ENCODE results near the gene ELMO1. TPM values are rescaled to one million over a fixed set of nuclear protein-coding genes. Genes with fewer than 3 reads are reported as not detected.

The ELMO1 gene
- polyA plus RNA-seq, 1 donor (not counting 4 experiments of a cell fraction or from before 2014, with no cell fraction given), result not detected

DNA sequence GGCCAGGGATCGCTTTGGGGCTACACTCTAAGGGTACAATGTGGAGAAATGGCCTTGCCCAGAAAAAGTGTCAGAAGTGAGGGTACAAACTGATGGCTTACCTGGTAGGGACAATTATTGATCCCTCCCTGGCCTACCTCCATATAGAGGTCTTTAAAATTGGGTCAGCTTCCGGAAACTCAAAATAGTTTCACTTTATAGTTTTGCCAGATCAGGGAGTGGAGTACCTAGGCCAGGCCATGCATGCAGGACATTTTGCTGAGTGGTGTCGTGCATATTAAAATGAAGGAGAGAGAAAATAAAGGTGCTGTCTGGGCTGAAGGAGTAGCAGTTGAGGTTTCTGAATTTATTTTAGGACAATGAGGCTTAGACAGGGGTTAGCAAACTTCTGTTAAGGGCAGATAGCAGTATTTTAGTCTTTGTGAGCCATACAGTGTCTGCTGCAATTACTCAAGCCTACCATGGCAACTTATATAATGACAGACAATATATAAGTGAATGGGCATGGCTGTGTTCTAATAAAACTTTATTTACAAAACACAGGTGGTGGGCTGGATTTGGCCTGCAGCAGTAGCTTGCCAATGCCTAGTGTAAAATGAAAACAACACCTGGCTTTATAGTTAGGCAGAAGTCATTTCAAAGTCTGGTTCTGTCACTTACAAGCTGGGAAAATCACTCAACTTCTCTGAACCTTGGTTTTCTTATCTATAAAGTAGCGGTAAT is 547.5 kb downstream of the ELMO1 start:
- Histone ChIP-seq H3K4me3 (ENCODE audit: control insufficient read depth in 2 of 3, extremely low read depth in 1 of 3, insufficient read depth in 2 of 3, low read depth in 1 of 3, low read length in 3 of 3) (no peak overlapping the region), H3K27ac (ENCODE audit: control insufficient read depth, insufficient read depth, low read length) (no peak overlapping the region), H3K4me1 (ENCODE audit: control insufficient read depth, extremely low read depth, insufficient read depth, low read length) (no peaks in the 10 kb centered on the region), H3K36me3 (ENCODE audit: control insufficient read depth in 2 of 2, extremely low read depth in 1 of 2, insufficient read depth in 2 of 2, low read length in 2 of 2) (no peaks in the 10 kb centered on the region), H4K20me1 (ENCODE audit: control insufficient read depth, extremely low read depth, insufficient read depth, low read length) (no peaks in the 10 kb centered on the region), H2AFZ (ENCODE audit: control insufficient read depth, low read length) (no peak overlapping the region), H3K9me3 (ENCODE audit: control insufficient read depth, low read depth, low read length) (no peaks in the 10 kb centered on the region), H3K27me3 (ENCODE audit: control insufficient read depth, extremely low read depth, insufficient read depth, low read length) (no peaks in the 10 kb centered on the region), H3K79me2 (ENCODE audit: control insufficient read depth, insufficient read depth, low read length) (no peaks in the 10 kb centered on the region), H3K4me2 (ENCODE audit: control insufficient read depth, extremely low read depth, insufficient read depth, low read depth, low read length) (no peak overlapping the region), H3K9me1 (ENCODE audit: control insufficient read depth, extremely low read depth, insufficient read depth, low read length) (no peaks in the 10 kb centered on the region), H3K9ac (ENCODE audit: control insufficient read depth, extremely low read depth, insufficient read depth, low read length) (no peak overlapping the region)
- no peak for FAIRE-seq
- TF ChIP-seq, protein P1, sequence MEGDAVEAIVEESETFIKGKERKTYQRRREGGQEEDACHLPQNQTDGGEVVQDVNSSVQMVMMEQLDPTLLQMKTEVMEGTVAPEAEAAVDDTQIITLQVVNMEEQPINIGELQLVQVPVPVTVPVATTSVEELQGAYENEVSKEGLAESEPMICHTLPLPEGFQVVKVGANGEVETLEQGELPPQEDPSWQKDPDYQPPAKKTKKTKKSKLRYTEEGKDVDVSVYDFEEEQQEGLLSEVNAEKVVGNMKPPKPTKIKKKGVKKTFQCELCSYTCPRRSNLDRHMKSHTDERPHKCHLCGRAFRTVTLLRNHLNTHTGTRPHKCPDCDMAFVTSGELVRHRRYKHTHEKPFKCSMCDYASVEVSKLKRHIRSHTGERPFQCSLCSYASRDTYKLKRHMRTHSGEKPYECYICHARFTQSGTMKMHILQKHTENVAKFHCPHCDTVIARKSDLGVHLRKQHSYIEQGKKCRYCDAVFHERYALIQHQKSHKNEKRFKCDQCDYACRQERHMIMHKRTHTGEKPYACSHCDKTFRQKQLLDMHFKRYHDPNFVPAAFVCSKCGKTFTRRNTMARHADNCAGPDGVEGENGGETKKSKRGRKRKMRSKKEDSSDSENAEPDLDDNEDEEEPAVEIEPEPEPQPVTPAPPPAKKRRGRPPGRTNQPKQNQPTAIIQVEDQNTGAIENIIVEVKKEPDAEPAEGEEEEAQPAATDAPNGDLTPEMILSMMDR (optimal IDR thresholded peaks at IDR 0.05 in 1 of 3, IDR thresholded peaks at IDR 0.05 in 1 of 3, conservative IDR thresholded peaks at IDR 0.05 in 1 of 3; ENCODE audit: extremely low read depth in 1 of 3, insufficient read depth in 2 of 3, low read length in 3 of 3), result no peak
- TF ChIP-seq EZH2 (IDR thresholded peaks at IDR 0.05; ENCODE audit: low read length), result no peak
- no peak for DNase-seq (ENCODE audit: low read depth, low spot score)
- dilution Hi-C loops (cut with MboI; ENCODE audit: extremely low pct_ligation_motif_present, low sequenced_read_pairs), result no loop called here

DNA sequence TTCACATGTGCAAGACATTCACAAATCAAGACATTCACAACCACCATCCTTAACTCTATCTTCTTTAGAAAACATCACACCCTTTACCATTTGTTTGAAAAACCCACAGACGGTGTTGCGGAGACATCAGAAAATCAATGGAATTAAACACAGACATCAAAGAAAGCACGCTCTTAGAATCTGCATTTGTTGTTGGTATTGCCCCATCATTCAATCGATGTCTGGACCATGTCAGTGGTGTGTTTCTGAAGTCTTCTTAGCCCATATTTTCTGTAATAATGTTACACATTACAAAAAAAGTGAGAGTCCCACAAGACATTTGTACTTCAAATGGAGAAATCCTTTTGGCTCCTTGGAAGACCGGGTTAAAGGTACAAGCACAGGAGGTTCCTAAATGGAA is 550.5 kb downstream of the ELMO1 start:
- DNase-seq (ENCODE audit: low read depth, low spot score) (no peak), FAIRE-seq (no peak)
- no peaks in the 10 kb centered on the region for H3K9me3 ChIP-seq (ENCODE audit: control insufficient read depth, low read depth, low read length)
- H2AFZ ChIP-seq (ENCODE audit: control insufficient read depth, low read length), result no peak overlapping the region
- no peak overlapping the region for H3K4me2 ChIP-seq (ENCODE audit: control insufficient read depth, extremely low read depth, insufficient read depth, low read depth, low read length)
- no peaks in the 10 kb centered on the region for H3K79me2 ChIP-seq (ENCODE audit: control insufficient read depth, insufficient read depth, low read length)
- no peaks in the 10 kb centered on the region for H4K20me1 ChIP-seq (ENCODE audit: control insufficient read depth, extremely low read depth, insufficient read depth, low read length)
- TF ChIP-seq, protein P1 (optimal IDR thresholded peaks at IDR 0.05 in 1 of 3, IDR thresholded peaks at IDR 0.05 in 1 of 3, conservative IDR thresholded peaks at IDR 0.05 in 1 of 3; ENCODE audit: extremely low read depth in 1 of 3, insufficient read depth in 2 of 3, low read length in 3 of 3), result no peak
- TF ChIP-seq EZH2 (IDR thresholded peaks at IDR 0.05; ENCODE audit: low read length), result no peak
- no peaks in the 10 kb centered on the region for H3K9me1 ChIP-seq (ENCODE audit: control insufficient read depth, extremely low read depth, insufficient read depth, low read length)
- dilution Hi-C loops (cut with MboI; ENCODE audit: extremely low pct_ligation_motif_present, low sequenced_read_pairs), result no loop called here
- no peaks in the 10 kb centered on the region for H3K27me3 ChIP-seq (ENCODE audit: control insufficient read depth, extremely low read depth, insufficient read depth, low read length)
- H3K36me3 ChIP-seq (ENCODE audit: control insufficient read depth in 2 of 2, extremely low read depth in 1 of 2, insufficient read depth in 2 of 2, low read length in 2 of 2), result no peaks in the 10 kb centered on the region
- H3K27ac ChIP-seq (ENCODE audit: control insufficient read depth, insufficient read depth, low read length), result no peak overlapping the region
- no peak overlapping the region for H3K9ac ChIP-seq (ENCODE audit: control insufficient read depth, extremely low read depth, insufficient read depth, low read length)
- no peak overlapping the region for H3K4me3 ChIP-seq (ENCODE audit: control insufficient read depth in 2 of 3, extremely low read depth in 1 of 3, insufficient read depth in 2 of 3, low read depth in 1 of 3, low read length in 3 of 3)
- H3K4me1 ChIP-seq (ENCODE audit: control insufficient read depth, extremely low read depth, insufficient read depth, low read length), result no peaks in the 10 kb centered on the region

Data from keratinocyte (primary cell).